ENCODE results near the gene FBXO7.

FBXO7 gene

DNA sequence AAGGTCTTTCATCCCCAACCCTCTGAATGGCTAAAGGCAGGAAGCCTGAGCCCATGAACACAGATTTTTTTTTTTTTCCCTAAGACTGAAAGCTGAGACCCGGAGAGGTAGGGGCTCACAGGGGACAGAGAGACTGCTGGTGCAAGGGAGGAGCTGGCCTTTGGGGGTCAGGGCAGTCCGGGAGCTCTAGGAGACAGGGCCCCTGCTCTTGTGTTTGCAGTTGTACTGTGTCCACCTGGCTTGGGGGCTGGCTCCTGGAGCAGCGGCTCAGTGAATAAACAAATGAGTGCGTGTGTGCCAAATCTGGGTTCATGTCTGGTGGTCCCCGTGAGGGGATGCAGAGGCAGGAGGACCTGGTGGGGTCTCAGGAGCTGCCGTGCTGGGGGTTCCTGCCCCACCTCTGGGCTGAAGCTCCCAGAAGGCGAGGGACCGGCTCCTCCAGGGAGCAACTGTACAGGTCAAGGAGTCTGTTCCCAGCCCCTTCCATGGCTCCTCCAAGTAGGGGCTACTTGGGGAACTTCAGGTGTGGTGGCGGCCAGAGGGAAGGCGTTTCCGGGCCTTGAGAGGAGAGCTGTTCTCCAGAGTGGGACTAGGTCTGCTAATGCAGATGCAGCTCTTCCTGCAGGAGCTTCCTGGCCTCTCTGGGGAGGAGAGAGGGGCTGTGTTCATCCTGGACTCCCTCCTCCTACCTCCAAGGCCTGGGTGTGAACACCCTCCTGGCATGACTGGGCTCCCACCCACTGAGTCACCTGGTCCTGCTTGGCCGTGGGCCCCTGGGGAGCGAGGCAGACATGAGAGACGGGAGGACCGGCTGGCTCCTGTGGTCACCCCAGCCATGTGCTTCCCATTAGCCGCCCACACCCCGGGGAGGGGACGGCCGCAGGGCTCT is 57.6 kb downstream of the FBXO7 start:
- H3K79me2 ChIP-seq (ENCODE audit: low read length): no peaks in the 10 kb centered on the region
- H4K20me1 ChIP-seq (ENCODE audit: insufficient read depth, low read length): no peaks in the 10 kb centered on the region
- no peak for TF ChIP-seq EZH2 (optimal IDR thresholded peaks at IDR 0.05; ENCODE audit: low read depth, low read length)
- TF ChIP-seq, protein P1, sequence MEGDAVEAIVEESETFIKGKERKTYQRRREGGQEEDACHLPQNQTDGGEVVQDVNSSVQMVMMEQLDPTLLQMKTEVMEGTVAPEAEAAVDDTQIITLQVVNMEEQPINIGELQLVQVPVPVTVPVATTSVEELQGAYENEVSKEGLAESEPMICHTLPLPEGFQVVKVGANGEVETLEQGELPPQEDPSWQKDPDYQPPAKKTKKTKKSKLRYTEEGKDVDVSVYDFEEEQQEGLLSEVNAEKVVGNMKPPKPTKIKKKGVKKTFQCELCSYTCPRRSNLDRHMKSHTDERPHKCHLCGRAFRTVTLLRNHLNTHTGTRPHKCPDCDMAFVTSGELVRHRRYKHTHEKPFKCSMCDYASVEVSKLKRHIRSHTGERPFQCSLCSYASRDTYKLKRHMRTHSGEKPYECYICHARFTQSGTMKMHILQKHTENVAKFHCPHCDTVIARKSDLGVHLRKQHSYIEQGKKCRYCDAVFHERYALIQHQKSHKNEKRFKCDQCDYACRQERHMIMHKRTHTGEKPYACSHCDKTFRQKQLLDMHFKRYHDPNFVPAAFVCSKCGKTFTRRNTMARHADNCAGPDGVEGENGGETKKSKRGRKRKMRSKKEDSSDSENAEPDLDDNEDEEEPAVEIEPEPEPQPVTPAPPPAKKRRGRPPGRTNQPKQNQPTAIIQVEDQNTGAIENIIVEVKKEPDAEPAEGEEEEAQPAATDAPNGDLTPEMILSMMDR (IDR thresholded peaks at IDR 0.05; ENCODE audit: low read length): no peak
- no peak for TF ChIP-seq EZH2phosphoT487 (IDR thresholded peaks at IDR 0.05; ENCODE audit: low read length)
- no peaks in the 10 kb centered on the region for H3K27me3 ChIP-seq (replicated peaks; ENCODE audit: insufficient read depth, low read length)
- no peak overlapping the region for H3K4me2 ChIP-seq (ENCODE audit: low read depth, low read length)
- peaks cover 8% of the 10 kb centered on the region for H3F3A ChIP-seq (ENCODE audit: insufficient read depth, low read length)
- H3K9me2 ChIP-seq (replicated peaks; ENCODE audit: insufficient read depth, low read length): no peaks in the 10 kb centered on the region
- H3K9ac ChIP-seq (ENCODE audit: low read length): no peak overlapping the region
- no peak overlapping the region for H3K27ac ChIP-seq (ENCODE audit: low read length)
- peaks cover 14% of the 10 kb centered on the region for H3K4me1 ChIP-seq (ENCODE audit: low read length)
- no peak overlapping the region for H2AFZ ChIP-seq (ENCODE audit: low read length)
- no peaks in the 10 kb centered on the region for H3K36me3 ChIP-seq (replicated peaks; ENCODE audit: insufficient read depth, low read length)
- no peak overlapping the region for H3K4me3 ChIP-seq (ENCODE audit: low read length)
- no peaks in the 10 kb centered on the region for H3K9me3 ChIP-seq (replicated peaks; ENCODE audit: insufficient read depth, low read length)
- no peak for DNase-seq

DNA sequence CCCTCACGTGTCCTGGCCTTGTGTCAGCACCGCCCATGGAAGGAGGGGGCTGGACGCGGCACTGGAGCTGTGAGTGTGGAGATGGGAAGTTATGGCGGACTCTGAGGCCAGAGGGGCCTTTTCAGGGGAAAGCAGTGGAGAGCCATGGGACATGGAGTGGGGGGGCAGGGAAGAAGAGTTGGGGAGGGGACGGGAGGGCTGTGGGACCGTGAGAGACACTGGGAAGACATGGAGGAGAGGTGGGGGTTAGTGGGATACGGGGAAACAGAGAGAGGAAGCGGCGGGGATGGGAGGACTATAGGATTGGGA is 58.2 kb downstream of the FBXO7 start:
- DNase-seq: no peak
- no peaks in the 10 kb centered on the region for H3K27me3 ChIP-seq (replicated peaks; ENCODE audit: insufficient read depth, low read length)
- H3K36me3 ChIP-seq (replicated peaks; ENCODE audit: insufficient read depth, low read length): no peaks in the 10 kb centered on the region
- no peak overlapping the region for H3K27ac ChIP-seq (ENCODE audit: low read length)
- H3K4me1 ChIP-seq (ENCODE audit: low read length): peaks cover 14% of the 10 kb centered on the region
- H2AFZ ChIP-seq (ENCODE audit: low read length): no peak overlapping the region
- H4K20me1 ChIP-seq (ENCODE audit: insufficient read depth, low read length): no peaks in the 10 kb centered on the region
- H3K4me2 ChIP-seq (ENCODE audit: low read depth, low read length): no peak overlapping the region
- H3K79me2 ChIP-seq (ENCODE audit: low read length): no peaks in the 10 kb centered on the region
- no peaks in the 10 kb centered on the region for H3K9me3 ChIP-seq (replicated peaks; ENCODE audit: insufficient read depth, low read length)
- H3K9ac ChIP-seq (ENCODE audit: low read length): no peak overlapping the region
- H3F3A ChIP-seq (ENCODE audit: insufficient read depth, low read length): peaks cover 8% of the 10 kb centered on the region
- no peaks in the 10 kb centered on the region for H3K9me2 ChIP-seq (replicated peaks; ENCODE audit: insufficient read depth, low read length)
- TF ChIP-seq EZH2phosphoT487 (IDR thresholded peaks at IDR 0.05; ENCODE audit: low read length) (no peak), EZH2 (optimal IDR thresholded peaks at IDR 0.05; ENCODE audit: low read depth, low read length) (no peak)
- TF ChIP-seq, protein P1 (IDR thresholded peaks at IDR 0.05; ENCODE audit: low read length): no peak
- no peak overlapping the region for H3K4me3 ChIP-seq (ENCODE audit: low read length)

DNA sequence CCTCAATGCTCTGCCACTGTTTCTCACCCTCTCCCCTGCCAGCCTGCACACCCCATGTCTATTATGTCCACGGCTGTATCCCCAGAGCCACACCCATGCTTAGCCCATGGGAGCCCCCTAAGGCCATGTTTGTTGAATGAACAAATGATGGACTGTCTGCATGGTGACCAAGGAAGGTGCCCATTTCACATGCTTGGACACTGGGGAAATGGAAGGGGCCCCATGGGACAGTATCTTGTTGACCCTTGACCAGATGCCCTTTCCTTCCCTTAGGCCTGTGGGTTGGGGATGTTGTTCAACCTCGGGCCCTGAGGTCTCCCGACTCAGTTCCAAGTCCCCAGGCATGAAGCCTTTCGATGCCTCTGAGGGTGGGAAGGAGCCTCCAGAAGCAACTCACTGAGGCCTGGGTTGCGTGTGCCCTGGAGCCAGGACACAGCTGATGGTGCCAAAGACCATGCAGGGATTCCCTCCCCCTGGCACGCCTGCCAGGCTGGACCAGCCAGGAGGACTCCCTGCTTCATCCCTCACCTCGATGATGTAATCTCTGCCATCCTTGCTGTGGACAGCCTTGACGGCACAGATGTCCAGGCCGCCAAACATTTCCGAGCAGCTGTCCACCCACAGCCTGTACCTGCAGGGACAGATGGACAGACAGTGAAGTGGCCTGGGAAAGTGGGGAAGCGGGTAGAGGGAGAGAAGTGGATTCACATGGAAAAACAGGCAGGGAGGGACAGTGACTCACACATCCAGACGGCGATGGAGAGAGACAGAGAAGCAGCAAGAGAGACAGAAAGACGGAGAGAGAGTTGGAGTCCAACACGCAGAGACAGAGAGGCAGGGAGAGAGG is 58.9 kb downstream of the FBXO7 start:
- TF ChIP-seq EZH2phosphoT487 (IDR thresholded peaks at IDR 0.05; ENCODE audit: low read length): no peak
- TF ChIP-seq, protein P1 (IDR thresholded peaks at IDR 0.05; ENCODE audit: low read length): no peak
- TF ChIP-seq EZH2 (optimal IDR thresholded peaks at IDR 0.05; ENCODE audit: low read depth, low read length): no peak
- Histone ChIP-seq H3K9me3 (replicated peaks; ENCODE audit: insufficient read depth, low read length) (no peaks in the 10 kb centered on the region), H3K9ac (ENCODE audit: low read length) (no peak overlapping the region), H3K79me2 (ENCODE audit: low read length) (no peaks in the 10 kb centered on the region), H3K4me2 (ENCODE audit: low read depth, low read length) (no peak overlapping the region), H4K20me1 (ENCODE audit: insufficient read depth, low read length) (no peaks in the 10 kb centered on the region), H3F3A (ENCODE audit: insufficient read depth, low read length) (peaks cover 8% of the 10 kb centered on the region), H3K4me1 (ENCODE audit: low read length) (peaks cover 14% of the 10 kb centered on the region), H3K27me3 (replicated peaks; ENCODE audit: insufficient read depth, low read length) (no peaks in the 10 kb centered on the region), H3K27ac (ENCODE audit: low read length) (no peak overlapping the region), H2AFZ (ENCODE audit: low read length) (no peak overlapping the region), H3K4me3 (ENCODE audit: low read length) (no peak overlapping the region), H3K36me3 (replicated peaks; ENCODE audit: insufficient read depth, low read length) (no peaks in the 10 kb centered on the region), H3K9me2 (replicated peaks; ENCODE audit: insufficient read depth, low read length) (no peaks in the 10 kb centered on the region)
- no peak for DNase-seq

Data from MM.1S (cell line).